GM12873 (cell line): Measurements from ENCODE around the gene ESPNL.
A peak's percentile ranks its signal among the peaks of the same experiment; 100 is the strongest.

Source experiments
- TF ChIP-seq, protein P1 (sequence below): IDR thresholded peaks from 2 replicates; pipeline ENCODE4 v1.5.1; 2012; ENCODE audit warnings: low read depth, mild to moderate bottlenecking, moderate library complexity, low read length, control low read depth; ENCODE audit not compliant: insufficient read depth; ENCODE audit errors: missing control alignments

Gene ESPNL

DNA sequence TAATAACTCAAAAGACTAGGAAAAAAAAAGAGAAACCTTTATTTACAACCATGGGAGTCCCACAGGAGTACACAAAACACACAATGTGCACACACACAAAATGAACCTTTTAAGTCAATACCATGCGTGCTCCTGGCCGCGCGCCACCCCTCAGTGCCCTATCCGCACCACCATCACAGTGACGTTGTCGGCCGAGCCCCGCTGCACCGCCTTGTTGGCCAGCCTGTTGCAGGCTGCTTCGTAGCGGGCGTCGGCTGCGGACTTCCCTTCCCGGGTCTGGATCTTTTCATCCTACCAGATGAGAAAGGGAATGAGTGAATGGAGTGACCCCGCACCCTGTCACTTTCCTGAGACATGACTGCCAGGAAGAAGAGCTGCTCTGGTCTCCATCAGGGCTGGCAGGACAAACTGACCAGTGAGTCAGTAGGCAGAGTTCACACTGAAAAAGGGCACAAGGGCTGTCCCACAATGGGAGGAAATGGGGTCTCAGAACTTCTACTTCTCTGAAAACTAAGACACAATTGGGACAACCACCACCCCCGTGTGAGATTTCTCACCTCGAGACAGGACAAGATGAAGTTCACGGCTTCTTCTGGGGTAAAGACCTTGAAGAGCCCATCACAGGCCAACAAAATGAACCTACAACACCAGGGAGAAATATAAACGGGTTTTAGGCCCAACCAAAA is 70.4 kb downstream of the ESPNL start:
- TF ChIP-seq, protein P1, sequence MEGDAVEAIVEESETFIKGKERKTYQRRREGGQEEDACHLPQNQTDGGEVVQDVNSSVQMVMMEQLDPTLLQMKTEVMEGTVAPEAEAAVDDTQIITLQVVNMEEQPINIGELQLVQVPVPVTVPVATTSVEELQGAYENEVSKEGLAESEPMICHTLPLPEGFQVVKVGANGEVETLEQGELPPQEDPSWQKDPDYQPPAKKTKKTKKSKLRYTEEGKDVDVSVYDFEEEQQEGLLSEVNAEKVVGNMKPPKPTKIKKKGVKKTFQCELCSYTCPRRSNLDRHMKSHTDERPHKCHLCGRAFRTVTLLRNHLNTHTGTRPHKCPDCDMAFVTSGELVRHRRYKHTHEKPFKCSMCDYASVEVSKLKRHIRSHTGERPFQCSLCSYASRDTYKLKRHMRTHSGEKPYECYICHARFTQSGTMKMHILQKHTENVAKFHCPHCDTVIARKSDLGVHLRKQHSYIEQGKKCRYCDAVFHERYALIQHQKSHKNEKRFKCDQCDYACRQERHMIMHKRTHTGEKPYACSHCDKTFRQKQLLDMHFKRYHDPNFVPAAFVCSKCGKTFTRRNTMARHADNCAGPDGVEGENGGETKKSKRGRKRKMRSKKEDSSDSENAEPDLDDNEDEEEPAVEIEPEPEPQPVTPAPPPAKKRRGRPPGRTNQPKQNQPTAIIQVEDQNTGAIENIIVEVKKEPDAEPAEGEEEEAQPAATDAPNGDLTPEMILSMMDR: no peak

DNA sequence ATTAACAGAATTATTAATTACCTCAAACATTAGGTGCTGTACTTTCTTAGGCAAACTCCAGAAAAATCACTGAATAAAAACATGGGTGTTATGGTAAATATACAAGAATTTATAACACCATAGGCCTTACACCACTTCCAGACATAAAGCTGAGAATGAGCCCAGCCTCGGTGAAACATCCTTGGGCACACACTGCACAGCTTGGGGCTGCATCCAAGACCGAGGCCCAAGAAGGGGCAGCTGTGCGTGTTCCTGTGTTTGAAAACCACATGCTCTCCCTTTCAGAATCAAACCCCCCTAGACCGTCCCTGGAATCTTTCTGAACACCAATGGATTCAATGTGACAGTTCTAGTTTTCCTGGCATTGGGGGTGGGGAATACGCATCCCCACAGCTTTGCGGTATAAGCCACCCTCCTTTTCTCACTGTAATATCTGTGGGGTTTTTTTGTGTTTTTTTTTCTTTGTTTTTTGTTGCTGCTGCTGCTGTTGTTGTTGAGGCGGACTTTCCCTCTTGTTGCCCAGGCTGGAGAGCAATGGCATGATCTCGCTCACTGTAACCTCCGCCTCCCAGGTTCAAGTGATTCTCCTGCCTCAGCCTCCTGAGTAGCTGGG is 71.5 kb downstream of the ESPNL start:
- TF ChIP-seq, protein P1: no peak

DNA sequence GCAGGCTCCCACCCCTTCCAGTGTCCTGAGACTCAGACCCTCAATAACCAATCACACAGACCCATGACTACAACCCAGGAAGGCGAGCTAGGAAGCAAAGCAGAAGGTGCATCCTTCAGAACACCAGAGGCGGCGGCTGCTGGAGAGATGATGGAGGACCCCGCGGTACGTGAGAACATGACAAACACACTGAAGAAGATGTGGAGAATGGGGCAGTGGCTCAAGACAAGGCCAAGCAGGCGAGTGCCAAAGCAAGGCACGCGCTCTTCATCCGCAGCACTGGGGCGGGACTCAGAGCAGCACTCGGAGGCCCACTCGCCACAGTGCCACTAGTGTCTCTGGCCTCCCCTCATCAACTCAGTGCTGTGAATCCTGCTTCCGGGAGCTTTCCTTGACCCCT is 72.3 kb downstream of the ESPNL start:
- TF ChIP-seq, protein P1: no peak

DNA sequence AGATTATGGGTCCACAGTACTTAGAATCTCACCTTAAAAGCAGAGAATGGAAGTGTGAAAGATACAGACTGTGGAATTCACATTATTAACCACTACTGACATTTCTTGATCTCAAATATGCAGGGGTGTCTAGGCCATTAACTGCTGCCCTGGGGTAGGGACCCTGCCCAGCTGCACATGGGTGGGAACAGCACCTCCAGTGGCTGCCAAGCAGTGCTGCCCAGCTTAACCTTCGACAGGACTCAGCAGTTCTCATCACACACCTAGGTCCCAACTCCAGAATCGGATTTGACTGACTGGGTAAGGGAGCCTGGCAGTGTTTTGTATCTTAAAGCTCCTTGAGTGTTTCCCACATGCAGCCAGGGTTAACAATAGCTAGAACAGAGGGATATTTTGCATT is 73.6 kb downstream of the ESPNL start:
- TF ChIP-seq, protein P1: peak; percentile 53

DNA sequence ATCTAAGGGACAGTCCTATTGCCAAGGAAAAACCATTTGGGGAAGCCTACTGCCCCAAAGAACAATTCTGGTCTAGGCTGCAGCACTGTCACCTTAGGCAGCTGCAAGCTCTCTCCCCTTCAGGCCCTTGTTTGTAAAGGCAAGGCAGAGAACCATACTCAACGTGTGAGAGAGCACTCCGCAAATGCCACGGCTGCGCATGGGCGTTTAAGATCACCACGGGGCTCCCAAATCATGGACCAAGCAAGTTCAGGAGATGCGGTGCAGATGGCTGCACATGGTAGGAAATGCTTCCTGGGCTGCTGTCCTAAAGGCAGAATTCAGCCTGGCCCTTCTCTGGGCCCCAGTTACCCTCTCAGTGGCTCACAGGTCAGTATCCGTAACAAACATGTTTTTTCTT is 74.2 kb downstream of the ESPNL start:
- TF ChIP-seq, protein P1: no peak

DNA sequence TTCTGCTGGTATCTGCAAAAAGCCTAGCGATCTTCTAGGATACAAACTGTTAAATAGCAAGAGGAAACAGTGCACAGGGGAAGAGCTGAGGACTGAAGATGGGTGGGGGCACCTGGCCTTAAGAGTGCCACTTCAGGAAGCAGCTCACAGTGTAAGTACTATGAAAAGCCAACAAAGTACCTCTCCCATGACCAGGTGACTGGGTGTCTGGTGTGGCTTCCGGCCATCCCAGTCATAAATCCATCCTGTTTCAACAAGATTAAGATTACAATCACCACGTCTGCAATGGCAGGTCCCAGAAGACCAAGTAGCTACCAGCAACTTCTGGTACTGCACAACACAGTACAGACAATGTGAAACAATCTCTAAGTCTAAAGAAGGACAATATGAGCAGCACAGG is 74.6 kb downstream of the ESPNL start:
- TF ChIP-seq, protein P1: no peak

DNA sequence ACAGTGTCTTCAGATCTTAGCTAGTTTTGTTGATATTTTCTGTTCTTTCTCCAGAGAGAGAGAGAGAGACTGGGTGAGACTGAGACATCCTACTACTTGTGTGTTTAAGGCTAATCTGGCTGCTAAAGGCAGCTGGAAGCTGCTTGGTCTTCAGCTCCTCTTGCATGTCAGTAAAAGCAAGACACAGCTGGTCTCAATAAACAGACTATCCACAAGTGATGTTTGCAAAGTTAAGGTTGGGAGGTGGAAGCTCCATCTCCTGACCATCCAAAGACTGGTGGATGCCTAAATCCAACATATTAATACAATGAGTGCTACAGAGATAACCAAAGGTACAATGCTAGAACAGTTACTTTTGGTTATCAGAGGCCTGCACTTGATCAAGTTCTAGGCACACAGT is 76.5 kb downstream of the ESPNL start:
- TF ChIP-seq, protein P1: no peak
